Ishikawa (cell line): ENCODE results near the gene FADS2.

Source experiments
- CEBPB ChIP-seq: IDR thresholded peaks from 2 replicates; pipeline ENCODE4 v1.6.1; 2012
- CREB1 ChIP-seq: IDR thresholded peaks from 2 replicates; pipeline ENCODE4 v1.6.1; 2012; ENCODE audit warnings: low read depth
- EGR1 ChIP-seq: IDR thresholded peaks from 2 replicates; pipeline ENCODE4 v1.6.1; 2012
- EP300 ChIP-seq: IDR thresholded peaks from 2 replicates; pipeline ENCODE4 v1.6.1; 2012; ENCODE audit warnings: borderline replicate concordance
- FOXM1 ChIP-seq: IDR thresholded peaks from 2 replicates; pipeline ENCODE4 v1.6.1; 2012; ENCODE audit warnings: low read depth, borderline replicate concordance
- MAX ChIP-seq: IDR thresholded peaks from 2 replicates; pipeline ENCODE4 v1.6.1; 2012
- NFIC ChIP-seq: IDR thresholded peaks from 2 replicates; pipeline ENCODE4 v1.6.1; 2012
- RAD21 ChIP-seq: IDR thresholded peaks from 2 replicates; pipeline ENCODE4 v1.6.1; 2012; ENCODE audit warnings: low read depth
- TCF12 ChIP-seq: IDR thresholded peaks from 2 replicates; pipeline ENCODE4 v1.6.1; 2012; ENCODE audit warnings: low read depth
- TEAD4 ChIP-seq: IDR thresholded peaks from 2 replicates; pipeline ENCODE4 v1.6.1; 2012
- YY1 ChIP-seq: IDR thresholded peaks from 2 replicates; pipeline ENCODE4 v1.6.1; 2012; ENCODE audit warnings: low read depth
- ZBTB7A ChIP-seq: IDR thresholded peaks from 2 replicates; pipeline ENCODE4 v1.6.1; 2012; ENCODE audit warnings: low read depth
- TF ChIP-seq, protein P1 (sequence below): IDR thresholded peaks from 2 replicates; pipeline ENCODE4 v1.6.1; 2012; ENCODE audit warnings: low read depth, mild to moderate bottlenecking
- TF ChIP-seq, protein P2 (sequence below): IDR thresholded peaks from 2 replicates; pipeline ENCODE4 v1.6.1; 2012

FADS2 gene

DNA sequence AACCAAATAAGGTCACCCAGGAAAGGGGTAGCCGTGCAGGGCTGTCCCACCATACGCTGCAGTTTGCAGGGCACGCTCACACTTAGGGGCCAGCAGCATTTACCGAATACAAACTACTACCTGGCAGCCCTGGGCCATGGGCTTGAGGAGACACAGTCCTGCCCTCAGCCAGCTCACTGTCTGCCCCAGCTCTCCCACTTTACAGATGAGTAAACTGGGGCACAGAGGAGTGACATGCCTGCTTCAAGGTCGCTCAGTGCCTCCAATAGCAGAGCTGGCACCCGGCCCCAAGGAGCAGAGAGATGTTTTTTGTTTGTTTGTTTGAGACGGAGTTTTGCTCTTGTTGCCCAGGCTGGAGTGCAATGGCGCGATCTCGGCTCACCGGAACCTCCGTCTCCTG is 60.5 kb downstream of the FADS2 start:
- TF ChIP-seq EGR1 (no peak), MAX (no peak), YY1 (no peak), EP300 (no peak)

DNA sequence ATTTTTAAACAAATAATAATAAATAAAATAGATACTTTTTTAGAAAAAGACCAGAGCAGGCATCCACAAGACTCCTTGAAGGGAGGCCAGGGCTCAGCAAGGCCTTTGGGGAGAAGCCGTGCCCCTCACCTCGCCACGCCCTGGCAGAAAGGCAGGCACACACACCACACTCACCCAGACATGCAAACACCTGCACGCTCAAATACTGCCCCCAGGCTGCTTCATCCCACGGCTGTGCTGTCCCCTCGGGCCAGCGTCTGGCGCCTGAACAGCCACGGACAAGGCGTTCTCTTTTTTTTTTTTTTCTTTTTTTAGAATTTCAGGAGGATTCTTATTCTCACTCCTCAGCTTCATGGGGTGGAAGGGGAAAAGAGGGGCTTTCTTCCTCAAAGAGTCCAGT is 61.7 kb downstream of the FADS2 start:
- TF ChIP-seq, protein P1, sequence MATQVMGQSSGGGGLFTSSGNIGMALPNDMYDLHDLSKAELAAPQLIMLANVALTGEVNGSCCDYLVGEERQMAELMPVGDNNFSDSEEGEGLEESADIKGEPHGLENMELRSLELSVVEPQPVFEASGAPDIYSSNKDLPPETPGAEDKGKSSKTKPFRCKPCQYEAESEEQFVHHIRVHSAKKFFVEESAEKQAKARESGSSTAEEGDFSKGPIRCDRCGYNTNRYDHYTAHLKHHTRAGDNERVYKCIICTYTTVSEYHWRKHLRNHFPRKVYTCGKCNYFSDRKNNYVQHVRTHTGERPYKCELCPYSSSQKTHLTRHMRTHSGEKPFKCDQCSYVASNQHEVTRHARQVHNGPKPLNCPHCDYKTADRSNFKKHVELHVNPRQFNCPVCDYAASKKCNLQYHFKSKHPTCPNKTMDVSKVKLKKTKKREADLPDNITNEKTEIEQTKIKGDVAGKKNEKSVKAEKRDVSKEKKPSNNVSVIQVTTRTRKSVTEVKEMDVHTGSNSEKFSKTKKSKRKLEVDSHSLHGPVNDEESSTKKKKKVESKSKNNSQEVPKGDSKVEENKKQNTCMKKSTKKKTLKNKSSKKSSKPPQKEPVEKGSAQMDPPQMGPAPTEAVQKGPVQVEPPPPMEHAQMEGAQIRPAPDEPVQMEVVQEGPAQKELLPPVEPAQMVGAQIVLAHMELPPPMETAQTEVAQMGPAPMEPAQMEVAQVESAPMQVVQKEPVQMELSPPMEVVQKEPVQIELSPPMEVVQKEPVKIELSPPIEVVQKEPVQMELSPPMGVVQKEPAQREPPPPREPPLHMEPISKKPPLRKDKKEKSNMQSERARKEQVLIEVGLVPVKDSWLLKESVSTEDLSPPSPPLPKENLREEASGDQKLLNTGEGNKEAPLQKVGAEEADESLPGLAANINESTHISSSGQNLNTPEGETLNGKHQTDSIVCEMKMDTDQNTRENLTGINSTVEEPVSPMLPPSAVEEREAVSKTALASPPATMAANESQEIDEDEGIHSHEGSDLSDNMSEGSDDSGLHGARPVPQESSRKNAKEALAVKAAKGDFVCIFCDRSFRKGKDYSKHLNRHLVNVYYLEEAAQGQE = no peak

- TF ChIP-seq EP300 (no peak), EGR1 (peak; percentile 52)
Measured at GRCh38 chr11:61890529-61891330, 62.6 kb downstream of the FADS2 start.

- peak; percentile 3; the same call in 1 of the 2 replicates for TF ChIP-seq MAX
- TF ChIP-seq FOXM1 = no peak
- peak; percentile 94 for TF ChIP-seq ZBTB7A
Measured at GRCh38 chr11:61891331-61892084, 63.4 kb downstream of the FADS2 start, which contains the start of gene FADS3. TSS of gene FADS3 (minus strand) at chr11:61891545. CDS start at chr11:61891381, 164 bp downstream.

DNA sequence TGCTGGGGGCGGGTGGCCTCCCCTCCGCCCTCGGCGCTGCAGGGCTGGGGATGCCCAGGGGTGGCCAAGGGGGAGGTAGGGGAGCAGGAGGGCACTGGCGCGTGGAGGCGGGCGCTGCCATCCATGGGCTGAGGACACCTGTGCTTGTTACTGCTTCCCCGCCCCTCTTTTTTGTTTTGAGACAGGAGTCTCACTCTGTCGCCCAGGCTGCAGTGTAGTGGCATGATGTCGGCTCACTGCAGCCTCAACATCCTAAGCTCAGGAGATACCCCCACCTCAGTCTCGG is 63.9 kb downstream of the FADS2 start:
- TF ChIP-seq TCF12 (no peak), NFIC (no peak), CREB1 (no peak), YY1 (no peak), RAD21 (no peak), TEAD4 (no peak), CEBPB (no peak), EP300 (no peak), EGR1 (no peak)
- TF ChIP-seq, protein P1 = no peak
- TF ChIP-seq, protein P2, sequence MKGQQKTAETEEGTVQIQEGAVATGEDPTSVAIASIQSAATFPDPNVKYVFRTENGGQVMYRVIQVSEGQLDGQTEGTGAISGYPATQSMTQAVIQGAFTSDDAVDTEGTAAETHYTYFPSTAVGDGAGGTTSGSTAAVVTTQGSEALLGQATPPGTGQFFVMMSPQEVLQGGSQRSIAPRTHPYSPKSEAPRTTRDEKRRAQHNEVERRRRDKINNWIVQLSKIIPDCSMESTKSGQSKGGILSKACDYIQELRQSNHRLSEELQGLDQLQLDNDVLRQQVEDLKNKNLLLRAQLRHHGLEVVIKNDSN = no peak

DNA sequence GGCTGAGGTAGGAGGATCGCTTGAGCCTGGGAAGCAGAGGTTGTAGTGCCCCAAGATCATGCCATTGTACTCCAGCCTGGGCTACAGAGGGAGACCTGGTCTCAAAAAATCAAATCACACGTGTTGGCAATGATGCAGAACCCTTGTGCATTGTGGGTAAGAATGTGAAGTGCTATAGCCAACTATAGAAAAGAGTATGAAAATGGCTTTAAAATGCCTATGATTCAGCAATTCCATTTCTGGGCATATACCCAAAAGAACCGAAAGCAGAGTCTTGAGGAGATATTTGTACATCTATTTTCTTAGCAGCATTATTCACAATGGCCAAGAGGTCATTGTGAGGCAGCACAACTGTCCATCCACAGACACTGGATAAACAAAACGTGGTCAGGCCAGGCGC is 65.9 kb downstream of the FADS2 start:
- TF ChIP-seq RAD21 = no peak
- TF ChIP-seq, protein P2 = no peak
- no peak for TF ChIP-seq NFIC
- TF ChIP-seq EGR1 = no peak
- no peak for TF ChIP-seq ZBTB7A
- no peak for TF ChIP-seq TEAD4
- no peak for TF ChIP-seq EP300
- TF ChIP-seq MAX = no peak
- no peak for TF ChIP-seq CEBPB

- TF ChIP-seq CEBPB = no peak
Measured at GRCh38 chr11:61895046-61895717, 67.1 kb downstream of the FADS2 start.
